Right lobe of liver (tissue), 6 donors: ENCODE results near the gene CPLX3. TPM values are rescaled to one million over a fixed set of nuclear protein-coding genes. Genes with fewer than 3 reads are reported as not detected.
A peak's percentile ranks its signal among the peaks of the same experiment; 100 is the strongest.

ENCODE experiments used
- ATAC-seq, 4 donors: fragments of 200-7000 bp; cut with Tn5 transposase; one replicate each; pipeline ENCODE4 v1.9.1; 2020; ENCODE audit warnings: mild to moderate bottlenecking in 4 of 4, moderate library complexity in 4 of 4
- DNase-seq, 3 donors: peaks; one replicate each; pipeline ENCODE4 v3.0.0-alpha.2; 2020
- H3K27ac ChIP-seq, 3 donors: fragments of 200-600 bp; one replicate each; pipeline ENCODE4 v1.8.0; 2022
- H3K27me3 ChIP-seq, 2 donors: fragments of 200-600 bp; one replicate each; pipeline ENCODE4 v1.8.0; 2022
- H3K36me3 ChIP-seq, 4 donors: fragments of 200-600 bp; sonication (generic) in 1 of 4; one replicate each; pipeline versions ENCODE4 v1.5.1 to v1.8.0; 2017 to 2022; ENCODE audit warnings: control low read depth in 1 of 4
- H3K4me1 ChIP-seq, 4 donors: fragments of 200-600 bp; sonication (generic) in 1 of 4; one replicate each; pipeline versions ENCODE4 v1.5.1 to v1.8.0; 2017 to 2022; ENCODE audit warnings: control low read depth in 1 of 4
- H3K4me3 ChIP-seq, 3 donors: fragments of 200-600 bp; one replicate each; pipeline ENCODE4 v1.8.0; 2022
- H3K9me3 ChIP-seq, 4 donors: fragments of 200-600 bp; sonication (generic) in 1 of 4; one replicate each; pipeline versions ENCODE4 v1.5.1 to v1.8.0; 2017 to 2022; ENCODE audit warnings: control low read depth in 1 of 4
- POLR2A ChIP-seq: fragments of 450-650 bp; IDR thresholded peaks from one replicate; pipeline ENCODE4 v1.6.1; 2017; ENCODE audit warnings: antibody characterized with exemption, mild to moderate bottlenecking
- WGBS: methylation state at CpG from one replicate; pipeline ENCODE4 v1.1.6; 2018; ENCODE audit warnings: low coverage, low lambda C conversion rate; ENCODE audit not compliant: insufficient coverage; ENCODE audit errors: missing lambda C conversion rate; 5-methylcytosine and 5-hydroxymethylcytosine counted together
- intact Hi-C, 2 donors: fragments of 100-400 bp; cut with DNase I; formaldehyde crosslinking; loops; one replicate each; pipeline versions ENCODE4 v1.11.2 to v1.14.1; 2022
- total RNA-seq, 6 experiments: library from RNA; depleted of rRNA in 2 of 6; stranded (reverse); fragments of >200 nt in 2 of 6; fragmentation: NEBNext Ultra II Directional in 3 of 6; extraction: Animal tissue kit (Norgen Biotek cat#: 25700) in 3 of 6; gene quantifications; one replicate each; pipeline versions ENCODE4 v1.1.0 to v1.2.4, GENCODE V29; 2016 to 2023
- TF ChIP-seq, protein P1 (sequence below), 4 donors: fragments of 200-600 bp in 3 of 4; fragments of 450-650 bp in 1 of 4; IDR thresholded peaks; one replicate each; pipeline versions ENCODE4 v1.5.1 to v1.8.0; 2016 to 2022; ENCODE audit warnings: antibody characterized with exemption in 4 of 4, mild to moderate bottlenecking in 2 of 4
- donor health status: DM: no; HTN: yes; CAD: no.
- donor health status: DM: no; HTN: no; CAD: no.
- donor health status: DM: no; HTN: no; CAD: no.
- donor health status: DM: no; HTN: yes; CAD: no.
- donor health status: DM: no; HTN: yes; CAD: no.

CPLX3 gene
- total RNA-seq, 6 experiments from 2014 or later: not detected

DNA sequence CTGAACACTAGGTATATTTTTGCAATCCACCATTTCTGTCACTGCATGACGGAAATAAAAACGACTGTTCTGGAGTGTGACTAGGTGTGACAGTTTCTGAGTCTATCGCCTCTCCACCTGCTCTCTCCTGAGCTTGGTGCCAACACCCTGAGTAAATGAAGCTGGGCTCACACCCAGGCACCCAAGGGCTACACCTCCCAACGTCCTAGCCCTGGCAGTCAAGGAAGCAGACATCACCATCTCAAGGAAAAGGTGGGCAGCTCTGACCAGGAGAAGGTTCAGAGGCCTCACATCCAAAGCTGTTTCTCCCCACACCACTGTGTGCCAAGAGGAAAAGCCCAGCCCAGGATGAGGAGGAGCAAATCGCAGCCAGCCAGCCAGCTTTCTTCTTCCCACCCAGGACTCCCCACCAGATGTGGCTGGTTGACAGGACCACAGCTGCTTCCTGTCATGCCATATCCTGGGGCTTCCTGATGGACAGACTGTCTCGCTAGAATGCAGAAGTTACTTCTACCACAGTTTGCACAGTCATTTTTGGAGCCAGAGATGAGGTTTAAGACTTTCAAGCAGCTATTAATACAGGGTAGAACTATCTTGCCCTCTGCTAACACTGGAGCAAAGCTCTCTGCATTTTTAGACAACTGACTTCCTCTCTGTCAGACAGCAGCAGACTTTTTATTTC is 43.4 kb downstream of the CPLX3 start:
- intact Hi-C loops: no loop called here

DNA sequence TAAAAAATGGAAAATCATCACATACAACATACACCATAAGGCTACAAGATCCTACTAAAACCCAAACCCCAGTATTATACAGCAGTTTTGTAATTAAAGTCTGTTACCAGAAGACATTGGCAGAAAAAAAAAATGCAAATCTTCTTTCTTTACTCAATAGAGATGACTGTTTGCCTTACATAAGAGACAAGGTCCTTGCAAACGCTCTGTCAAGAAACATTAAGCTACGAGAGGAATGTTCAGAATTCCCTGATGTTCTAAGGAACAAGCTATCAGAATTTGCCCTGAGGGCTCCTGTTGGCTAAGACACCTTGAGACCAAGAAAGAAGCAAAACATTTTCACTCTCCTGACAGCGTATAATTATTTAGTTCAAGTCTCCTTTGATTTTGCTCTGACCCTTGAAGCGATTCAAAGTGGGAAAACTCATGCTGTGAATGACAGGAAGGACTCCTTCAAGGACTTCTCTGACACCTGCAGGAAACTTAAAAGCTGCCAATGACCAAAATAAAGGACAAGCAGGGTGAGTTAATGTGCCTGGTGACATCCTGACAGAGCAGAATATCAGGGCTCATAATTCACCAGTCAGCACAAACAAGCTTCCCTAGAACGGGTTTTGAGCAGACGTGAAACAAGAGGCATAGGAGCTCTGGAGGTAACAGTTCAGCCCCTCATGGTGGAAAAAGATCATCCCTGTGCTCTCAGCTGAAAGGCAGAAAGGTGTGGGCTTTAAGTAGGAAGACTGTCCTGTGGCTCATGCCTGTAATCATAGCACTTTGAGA is 44.2 kb downstream of the CPLX3 start:
- Histone ChIP-seq H3K4me1 (peaks cover 0 to 71% (median 19%) of the 10 kb centered on the region in 4 donors), H3K4me3 (no peak overlapping the region), H3K27me3 (no peaks in the 10 kb centered on the region), H3K36me3 (no peaks in the 10 kb centered on the region), H3K27ac (peak overlapping the region; percentile 13 to 42 (median 19)), H3K9me3 (no peaks in the 10 kb centered on the region)
- intact Hi-C loops: no loop called here
- 42% methylated on average over 6 of the region's 6 CpGs for WGBS
- DNase-seq: no peak
- TF ChIP-seq POLR2A: no peak
- TF ChIP-seq, protein P1, sequence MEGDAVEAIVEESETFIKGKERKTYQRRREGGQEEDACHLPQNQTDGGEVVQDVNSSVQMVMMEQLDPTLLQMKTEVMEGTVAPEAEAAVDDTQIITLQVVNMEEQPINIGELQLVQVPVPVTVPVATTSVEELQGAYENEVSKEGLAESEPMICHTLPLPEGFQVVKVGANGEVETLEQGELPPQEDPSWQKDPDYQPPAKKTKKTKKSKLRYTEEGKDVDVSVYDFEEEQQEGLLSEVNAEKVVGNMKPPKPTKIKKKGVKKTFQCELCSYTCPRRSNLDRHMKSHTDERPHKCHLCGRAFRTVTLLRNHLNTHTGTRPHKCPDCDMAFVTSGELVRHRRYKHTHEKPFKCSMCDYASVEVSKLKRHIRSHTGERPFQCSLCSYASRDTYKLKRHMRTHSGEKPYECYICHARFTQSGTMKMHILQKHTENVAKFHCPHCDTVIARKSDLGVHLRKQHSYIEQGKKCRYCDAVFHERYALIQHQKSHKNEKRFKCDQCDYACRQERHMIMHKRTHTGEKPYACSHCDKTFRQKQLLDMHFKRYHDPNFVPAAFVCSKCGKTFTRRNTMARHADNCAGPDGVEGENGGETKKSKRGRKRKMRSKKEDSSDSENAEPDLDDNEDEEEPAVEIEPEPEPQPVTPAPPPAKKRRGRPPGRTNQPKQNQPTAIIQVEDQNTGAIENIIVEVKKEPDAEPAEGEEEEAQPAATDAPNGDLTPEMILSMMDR (IDR thresholded peaks at IDR 0.05): no peak
- no peak for ATAC-seq

More for the DNA sequence above, 43.4 kb downstream of the CPLX3 start:
- Histone ChIP-seq H3K27ac (peak overlapping the region; percentile 13 to 42 (median 19)), H3K36me3 (no peaks in the 10 kb centered on the region), H3K9me3 (no peaks in the 10 kb centered on the region), H3K4me1 (peaks cover 0 to 71% (median 19%) of the 10 kb centered on the region in 4 donors), H3K27me3 (no peaks in the 10 kb centered on the region), H3K4me3 (no peak overlapping the region)
- peak; percentile 43 to 66 (median 60) for DNase-seq
- peak in 2 of 4 donors; percentile 7 for ATAC-seq
- 57% methylated on average over 3 of the region's 6 CpGs for WGBS
- TF ChIP-seq, protein P1 (IDR thresholded peaks at IDR 0.05): no peak
- TF ChIP-seq POLR2A: peak; percentile 38

DNA sequence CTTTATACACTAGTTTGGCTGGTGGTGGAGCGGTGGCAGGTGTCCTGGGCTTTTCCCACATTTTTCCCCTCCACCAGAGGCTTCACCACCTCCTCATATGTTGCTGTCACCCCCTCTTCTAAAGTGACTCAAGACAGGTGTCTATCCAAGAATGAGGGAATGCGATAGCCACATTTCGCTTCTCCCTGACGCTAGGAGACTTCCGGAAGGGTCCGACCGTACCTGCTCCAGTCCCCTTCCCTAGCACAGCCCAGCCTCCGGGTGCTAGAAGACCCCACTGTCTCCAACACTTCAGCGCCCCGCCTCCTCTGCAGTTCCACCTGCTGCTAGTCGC is 46.2 kb downstream of the CPLX3 start:
- WGBS: 0% methylated on average over 11 of the region's 11 CpGs
- intact Hi-C loops: no loop called here
- ATAC-seq: no peak
- Histone ChIP-seq H3K4me3 (peak overlapping the region; percentile 80 to 92 (median 84)), H3K36me3 (no peaks in the 10 kb centered on the region), H3K27me3 (no peaks in the 10 kb centered on the region), H3K9me3 (no peaks in the 10 kb centered on the region), H3K4me1 (peaks cover 0 to 53% (median 12%) of the 10 kb centered on the region in 4 donors), H3K27ac (peak overlapping the region; percentile 72 to 92 (median 77))
- no peak for DNase-seq
- TF ChIP-seq POLR2A: no peak
- TF ChIP-seq, protein P1 (IDR thresholded peaks at IDR 0.05): no peak

DNA sequence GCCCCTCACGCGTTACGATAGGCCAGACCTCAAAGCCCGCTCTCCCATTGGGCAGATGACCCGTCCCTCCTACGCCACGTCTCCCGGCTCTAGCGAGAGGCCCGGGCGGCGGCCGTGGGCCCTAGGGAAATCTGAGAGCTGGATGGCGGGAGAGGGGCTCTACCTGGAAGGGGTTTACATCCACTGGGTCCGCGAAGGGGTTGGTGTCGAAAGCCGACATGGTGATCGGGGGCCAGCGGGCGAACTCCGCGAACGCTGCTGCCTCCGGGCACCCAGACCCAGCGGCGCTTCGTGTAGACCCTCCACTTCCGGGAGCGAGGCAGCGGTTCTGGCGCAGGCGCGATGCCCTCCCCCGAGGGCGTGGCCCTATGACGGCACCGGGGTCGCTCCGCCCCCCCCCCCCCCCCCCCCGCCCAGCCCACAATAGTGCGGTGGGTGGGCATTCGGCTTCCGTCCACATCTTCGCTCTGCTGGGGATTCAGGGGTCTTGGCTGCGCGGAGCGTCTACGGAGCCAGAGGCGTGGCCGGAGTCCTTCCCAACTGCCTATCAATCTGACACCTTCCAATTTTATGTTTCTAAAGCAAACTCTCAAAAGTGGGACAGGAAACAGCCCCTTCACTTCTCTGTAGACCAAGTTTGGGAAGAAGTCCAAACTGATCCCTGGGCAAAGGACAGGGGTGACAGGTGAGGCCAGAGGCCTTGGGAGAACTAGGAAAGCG is 46.8 kb downstream of the CPLX3 start, which contains the start of gene SCAMP2:
SCAMP2 (minus strand) TSS at position 330 of the 720 bp plus-strand sequence; CDS start at position 220, 110 bp downstream.
- intact Hi-C loops: no loop called here
- peaks cover 0 to 48% (median 9%) of the 10 kb centered on the region in 4 donors for H3K4me1 ChIP-seq

More for the DNA sequence above, 46.8 kb downstream of the CPLX3 start, which contains the start of gene SCAMP2:
- WGBS: under 1% methylated on average over 26 of the region's 52 CpGs
- ATAC-seq (peak; percentile 96 to 98 (median 96)), DNase-seq (peak; percentile 95 to 96 (median 96))
- no peaks in the 10 kb centered on the region for H3K9me3 ChIP-seq
- H3K4me3 ChIP-seq: peak within 1 kb of the TSS; percentile 80 to 92 (median 84)
- H3K27me3 ChIP-seq: no peaks in the 10 kb centered on the region
- TF ChIP-seq, protein P1 (IDR thresholded peaks at IDR 0.05): no peak
- TF ChIP-seq POLR2A: peak; percentile 70
- no peaks in the 10 kb centered on the region for H3K36me3 ChIP-seq
- H3K27ac ChIP-seq: peak within 1 kb of the TSS; percentile 72 to 92 (median 77)
